Inflammatory macrophage treated with lipopolysaccharide for 4 hours (primary cell): ENCODE results near the gene LRRN2.
"Not testable (repeated sequence)": the region's sequence is repeated elsewhere in the genome, so short reads cannot be mapped to it uniquely, and the experiment has no call there.

Source experiments
- DNase-seq: peaks from one replicate; pipeline ENCODE4 v3.0.0-alpha.2; 2020

Gene LRRN2

DNA sequence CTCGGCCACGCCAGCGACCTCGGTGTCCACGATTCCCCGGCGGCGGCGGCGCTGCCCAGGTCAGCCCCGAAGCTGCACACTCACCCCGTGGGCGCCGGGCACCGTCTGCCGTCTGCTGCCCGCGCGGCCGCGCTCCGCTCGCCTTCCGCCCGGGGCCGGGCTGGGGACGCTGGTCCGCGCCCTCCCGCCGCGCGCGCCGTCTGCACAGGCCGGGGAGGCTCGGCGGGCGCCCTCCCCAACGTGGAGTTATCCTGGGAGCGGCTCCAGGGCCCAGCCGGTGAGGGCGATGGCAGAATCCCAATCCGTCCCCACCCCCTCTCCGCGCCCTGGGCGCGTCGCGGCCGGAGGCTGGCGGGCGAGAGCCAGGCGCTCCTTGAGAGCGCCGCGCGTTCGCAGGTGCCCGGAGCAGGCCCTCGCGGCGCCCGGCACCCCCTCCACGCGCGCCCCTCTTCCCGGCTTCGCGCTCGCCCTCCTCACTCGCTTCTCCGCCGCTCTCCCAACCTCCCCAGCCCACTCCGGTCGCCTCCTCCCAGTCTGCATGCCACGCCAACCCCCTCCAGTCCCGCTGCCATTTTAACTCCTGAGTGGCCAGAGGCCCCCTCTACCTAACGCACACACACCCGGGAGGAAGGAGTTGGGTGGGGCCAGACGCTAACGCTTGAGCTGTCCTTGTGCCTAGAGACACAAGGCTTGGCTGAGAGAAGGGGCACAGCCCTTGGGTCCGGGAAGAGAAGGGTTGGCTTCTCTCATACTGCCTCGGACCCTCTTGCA lies at the start of gene LRRN2:
Gene LRRN2 (minus strand): TSS at position 503 of the 771 bp plus-strand sequence. CDS start 65,746 bp downstream, outside the sequence.
- DNase-seq, result no peak

- no peak for DNase-seq
Measured at GRCh38 chr1:204735042-204735441, 49.5 kb upstream of the LRRN2 start.

DNA sequence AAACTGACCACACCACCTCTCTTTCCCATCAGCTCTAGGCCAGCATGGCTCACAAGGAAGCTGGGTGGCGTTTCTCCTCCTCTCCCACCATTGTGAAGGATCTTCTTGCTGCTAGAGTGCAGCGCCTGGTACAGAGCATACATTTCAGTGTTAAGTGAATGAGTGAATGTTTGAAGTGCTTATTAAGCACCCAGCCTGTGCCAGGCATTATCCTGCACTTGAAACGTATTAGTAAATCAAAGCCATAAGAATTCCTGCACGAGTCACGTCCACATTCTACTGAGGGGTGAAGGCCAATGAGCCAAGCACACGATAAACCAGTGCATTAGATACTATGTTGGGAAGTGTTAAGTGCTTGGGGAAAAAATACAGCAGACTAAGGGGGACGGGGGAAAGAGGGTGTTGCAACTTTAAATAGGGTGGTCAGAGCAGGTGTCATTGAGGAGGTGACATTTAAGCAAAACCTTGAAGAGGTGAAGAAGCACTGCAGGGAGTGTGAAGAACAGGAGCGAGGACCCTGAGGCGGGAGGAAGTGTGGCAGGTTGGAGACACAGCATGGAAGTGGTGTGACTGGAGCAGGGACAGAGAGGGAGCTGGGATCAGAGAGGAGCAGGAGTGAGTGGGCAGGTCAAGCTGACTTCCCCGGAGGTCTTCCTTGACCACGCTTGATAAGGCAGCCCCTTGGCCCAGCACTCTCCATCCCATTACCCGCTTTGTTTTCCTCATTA lies 48.5 kb upstream of the LRRN2 start:
- no peak for DNase-seq

GRCh38 chr1:204733289-204733688 lies 47.8 kb upstream of the LRRN2 start:
- no peak for DNase-seq

DNA sequence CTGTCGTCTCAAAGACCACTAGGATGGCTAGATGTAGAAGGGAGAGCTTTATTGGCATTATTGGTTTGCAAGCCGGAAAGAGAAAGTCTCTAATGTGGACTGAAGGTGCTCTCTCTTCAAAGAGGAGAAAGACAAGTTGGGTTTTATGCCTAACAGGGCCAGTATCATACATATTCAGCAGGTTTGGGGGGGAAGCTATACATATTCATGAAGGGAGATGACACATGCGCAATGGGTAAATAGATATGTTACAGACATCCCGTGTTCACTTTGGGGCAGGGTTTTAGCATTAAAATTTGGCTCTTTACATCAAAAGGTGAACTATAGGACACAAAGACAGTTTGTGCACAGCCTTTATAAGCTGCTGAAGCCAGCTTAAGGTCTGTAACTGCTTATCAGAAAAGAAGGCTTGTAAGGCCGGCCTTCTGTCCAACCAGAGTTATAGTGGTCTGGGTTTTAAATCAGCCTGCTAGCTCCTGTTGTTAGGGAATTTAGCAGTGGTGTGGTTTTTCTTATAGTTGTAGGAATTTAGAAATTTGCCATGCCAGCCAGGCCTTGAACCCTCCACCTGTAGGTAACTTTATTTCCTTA lies 46.5 kb upstream of the LRRN2 start:
- no peak for DNase-seq

- DNase-seq, result no peak
Measured at GRCh38 chr1:204731509-204731908, 46.0 kb upstream of the LRRN2 start.

- DNase-seq, result no peak
Measured at GRCh38 chr1:204730826-204731459, 45.4 kb upstream of the LRRN2 start.

DNA sequence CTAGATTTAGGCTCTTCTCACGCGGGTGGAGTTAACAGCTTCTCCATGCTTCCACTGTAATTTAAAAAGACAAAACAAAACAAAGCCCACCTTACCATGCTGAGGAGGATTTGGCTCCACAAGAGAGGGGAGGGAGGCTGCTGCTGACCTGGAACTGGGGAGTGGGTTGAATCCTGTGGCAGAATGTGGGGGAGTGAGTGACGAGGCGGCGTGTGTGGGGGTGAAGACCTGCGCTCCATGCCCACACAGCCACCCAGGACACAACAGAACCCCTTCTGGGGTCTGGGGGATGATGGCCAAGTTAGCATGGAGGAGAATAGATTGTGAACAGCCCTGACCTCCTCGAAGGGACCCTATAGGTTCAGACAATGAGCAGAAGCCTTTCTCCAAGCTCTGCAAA lies 44.0 kb upstream of the LRRN2 start:
- DNase-seq, result no peak

DNA sequence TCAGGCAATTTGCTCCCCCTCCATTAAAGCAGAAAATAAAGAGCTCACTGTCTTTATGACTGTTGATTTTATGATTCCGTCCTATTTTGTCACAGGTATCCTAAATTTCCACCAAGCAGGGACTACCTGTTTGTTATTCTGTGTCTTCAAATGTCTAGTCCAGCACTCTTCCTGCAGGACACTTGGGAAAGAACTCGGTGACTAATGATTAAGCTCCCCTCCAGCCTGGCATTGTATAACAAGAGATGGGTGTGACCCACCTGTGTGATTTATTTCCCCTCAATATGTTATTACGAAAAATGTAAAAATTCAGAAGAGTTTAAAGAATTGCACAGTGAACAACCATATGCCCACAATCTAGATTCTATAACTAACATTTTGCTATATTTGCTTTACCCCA lies 42.9 kb upstream of the LRRN2 start:
- no peak for DNase-seq

- no peak for DNase-seq
Measured at GRCh38 chr1:204728045-204728444, 42.5 kb upstream of the LRRN2 start.

DNA sequence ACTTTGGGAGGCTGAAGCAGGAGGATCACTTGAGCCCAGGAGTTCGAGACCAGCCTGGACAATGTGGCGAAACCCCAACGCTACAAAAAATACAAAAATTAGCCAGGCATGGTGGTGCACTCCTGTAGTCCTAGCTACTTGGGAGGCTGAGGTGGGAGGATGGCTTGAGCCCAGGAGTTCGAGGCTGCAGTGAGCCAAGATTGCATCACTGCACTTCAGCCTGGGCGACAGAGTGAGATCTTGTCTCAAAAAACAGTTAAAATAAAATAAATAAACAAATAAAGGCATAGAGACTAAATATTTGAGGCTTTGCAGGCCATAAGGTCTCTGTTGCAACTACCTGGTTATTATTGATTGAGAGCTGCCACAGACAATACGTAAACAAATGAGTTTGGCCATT lies 41.9 kb upstream of the LRRN2 start:
- DNase-seq, result not testable (repeated sequence)

- DNase-seq, result no peak
Measured at GRCh38 chr1:204726478-204726877, 40.9 kb upstream of the LRRN2 start.

DNA sequence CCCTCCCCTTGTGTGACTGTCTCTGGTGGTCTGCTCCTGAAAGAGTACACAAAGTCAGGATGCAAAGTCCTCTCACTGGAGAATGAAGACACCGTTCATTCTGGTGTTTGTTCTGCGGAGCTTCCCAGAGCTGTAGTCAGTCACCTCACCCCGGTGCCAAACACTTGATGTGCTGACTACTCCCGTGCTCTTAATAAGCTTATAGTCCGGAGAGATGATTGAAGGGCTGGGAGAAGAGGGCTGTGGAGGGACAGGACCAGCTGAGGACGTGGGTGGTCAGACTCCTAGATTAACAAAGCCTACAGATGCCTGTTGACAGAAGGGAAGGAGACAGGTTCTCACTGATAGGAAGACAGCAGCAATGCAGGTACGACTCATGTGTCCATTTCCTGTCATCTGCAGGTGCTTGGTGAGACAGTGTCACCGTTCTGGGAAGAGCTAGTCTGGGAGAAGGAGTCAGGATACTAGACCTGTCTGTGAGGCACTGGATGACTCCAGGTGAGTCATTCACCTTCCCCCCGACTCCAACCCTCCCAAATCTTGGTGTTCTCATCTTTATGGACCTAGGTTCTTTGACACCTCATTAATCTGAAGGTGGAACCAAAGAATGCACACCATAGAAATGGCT lies 40.4 kb upstream of the LRRN2 start:
- no peak for DNase-seq

- DNase-seq, result no peak
Measured at GRCh38 chr1:204723131-204723787, 37.7 kb upstream of the LRRN2 start.

DNA sequence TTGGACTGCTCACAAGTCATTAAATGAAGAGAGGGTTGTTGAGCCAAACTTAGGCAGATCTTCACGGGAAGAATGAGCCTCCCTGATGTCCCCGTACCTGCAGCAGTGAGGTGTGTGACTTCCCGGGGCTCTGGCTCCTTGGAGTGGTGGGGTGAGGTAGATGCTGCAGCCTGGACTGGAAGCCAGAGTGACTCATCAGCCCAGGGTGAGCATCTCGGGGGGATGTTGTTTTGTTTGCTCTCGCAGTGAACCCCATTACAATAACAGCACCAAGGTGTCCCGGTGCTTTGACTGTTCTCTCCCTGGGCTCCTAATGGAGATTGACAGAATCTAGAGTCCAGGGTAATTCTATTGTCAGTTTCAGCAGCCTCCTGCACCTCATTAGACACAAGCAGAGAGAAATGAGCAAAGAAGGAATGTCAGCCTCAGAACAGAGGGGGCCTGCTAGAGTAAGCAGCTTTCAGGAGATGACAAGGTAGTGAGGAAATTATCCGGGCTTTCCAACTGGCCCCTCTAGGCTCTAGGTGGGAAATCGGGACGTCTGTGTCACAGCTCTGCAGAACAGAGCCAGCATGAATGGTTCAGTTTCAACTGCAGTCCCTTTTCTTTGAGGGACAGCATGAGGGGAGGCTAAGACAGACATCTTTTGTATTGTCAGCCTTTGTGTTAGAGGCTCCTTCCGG lies 36.0 kb upstream of the LRRN2 start:
- no peak for DNase-seq

- no peak for DNase-seq
Measured at GRCh38 chr1:204716660-204717059, 31.1 kb upstream of the LRRN2 start.

DNA sequence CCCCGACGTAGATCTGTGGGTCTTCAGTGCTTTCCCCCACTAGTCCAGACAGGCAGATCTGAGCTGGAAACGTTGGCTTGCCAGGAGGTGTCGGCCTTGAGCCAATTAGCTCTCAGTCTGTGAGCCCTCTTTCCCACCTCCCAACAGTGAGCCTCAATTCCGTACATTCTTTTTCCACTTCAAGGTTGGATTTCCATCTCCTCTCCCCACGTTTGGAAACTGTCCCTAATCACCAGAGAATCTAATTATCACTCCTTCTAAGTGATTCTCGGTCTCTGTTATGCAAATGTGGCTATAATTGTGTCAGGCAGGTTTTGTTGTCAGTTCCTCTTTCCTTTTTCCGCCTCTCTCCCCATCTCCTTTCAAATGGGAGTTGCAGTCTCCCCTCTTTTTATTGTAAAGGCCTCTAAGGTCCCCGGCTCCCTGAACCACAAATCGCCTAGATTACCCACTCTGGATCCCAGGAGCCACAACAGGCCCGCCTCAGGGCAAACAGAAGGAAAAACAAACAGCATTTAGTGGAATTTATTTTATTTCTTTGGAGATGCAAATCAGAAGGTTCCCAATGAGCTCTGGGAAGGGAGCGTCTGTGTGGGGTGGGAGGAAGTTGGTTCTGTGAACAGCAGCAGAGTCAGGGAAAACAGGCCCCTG lies 29.4 kb upstream of the LRRN2 start:
- DNase-seq, result no peak

GRCh38 chr1:204714194-204714860 lies 28.8 kb upstream of the LRRN2 start:
- DNase-seq, result no peak

GRCh38 chr1:204713541-204713940 lies 28.0 kb upstream of the LRRN2 start:
- DNase-seq, result no peak

GRCh38 chr1:204712708-204713430 lies 27.3 kb upstream of the LRRN2 start:
- no peak for DNase-seq
